HFF-Myc (cell line): ENCODE results near the gene GRIP1.

Experiments used
- DNase-seq: peaks from one replicate; pipeline ENCODE4 v3.0.0-alpha.2; 2011; ENCODE audit warnings: low read depth; ENCODE audit errors: extremely low read depth
- H3K4me3 ChIP-seq: replicated peaks from 2 replicates; pipeline ENCODE4 v1.5.1; 2011; ENCODE audit warnings: low read depth, mild to moderate bottlenecking, control low read depth, low read length
- TF ChIP-seq, protein P1 (sequence below): IDR thresholded peaks from 2 replicates; pipeline ENCODE4 v1.5.1; 2012; ENCODE audit warnings: mild to moderate bottlenecking, low read depth, low read length, control low read depth; ENCODE audit errors: missing control alignments

The GRIP1 gene, protein sequence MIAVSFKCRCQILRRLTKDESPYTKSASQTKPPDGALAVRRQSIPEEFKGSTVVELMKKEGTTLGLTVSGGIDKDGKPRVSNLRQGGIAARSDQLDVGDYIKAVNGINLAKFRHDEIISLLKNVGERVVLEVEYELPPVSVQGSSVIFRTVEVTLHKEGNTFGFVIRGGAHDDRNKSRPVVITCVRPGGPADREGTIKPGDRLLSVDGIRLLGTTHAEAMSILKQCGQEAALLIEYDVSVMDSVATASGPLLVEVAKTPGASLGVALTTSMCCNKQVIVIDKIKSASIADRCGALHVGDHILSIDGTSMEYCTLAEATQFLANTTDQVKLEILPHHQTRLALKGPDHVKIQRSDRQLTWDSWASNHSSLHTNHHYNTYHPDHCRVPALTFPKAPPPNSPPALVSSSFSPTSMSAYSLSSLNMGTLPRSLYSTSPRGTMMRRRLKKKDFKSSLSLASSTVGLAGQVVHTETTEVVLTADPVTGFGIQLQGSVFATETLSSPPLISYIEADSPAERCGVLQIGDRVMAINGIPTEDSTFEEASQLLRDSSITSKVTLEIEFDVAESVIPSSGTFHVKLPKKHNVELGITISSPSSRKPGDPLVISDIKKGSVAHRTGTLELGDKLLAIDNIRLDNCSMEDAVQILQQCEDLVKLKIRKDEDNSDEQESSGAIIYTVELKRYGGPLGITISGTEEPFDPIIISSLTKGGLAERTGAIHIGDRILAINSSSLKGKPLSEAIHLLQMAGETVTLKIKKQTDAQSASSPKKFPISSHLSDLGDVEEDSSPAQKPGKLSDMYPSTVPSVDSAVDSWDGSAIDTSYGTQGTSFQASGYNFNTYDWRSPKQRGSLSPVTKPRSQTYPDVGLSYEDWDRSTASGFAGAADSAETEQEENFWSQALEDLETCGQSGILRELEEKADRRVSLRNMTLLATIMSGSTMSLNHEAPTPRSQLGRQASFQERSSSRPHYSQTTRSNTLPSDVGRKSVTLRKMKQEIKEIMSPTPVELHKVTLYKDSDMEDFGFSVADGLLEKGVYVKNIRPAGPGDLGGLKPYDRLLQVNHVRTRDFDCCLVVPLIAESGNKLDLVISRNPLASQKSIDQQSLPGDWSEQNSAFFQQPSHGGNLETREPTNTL

GRCh38 chr12:66678338-66679275 is at the start of gene GRIP1:
Gene GRIP1 (minus strand): TSS chr12:66679076. CDS start chr12:66678904, 172 bp downstream.
- TF ChIP-seq, protein P1, sequence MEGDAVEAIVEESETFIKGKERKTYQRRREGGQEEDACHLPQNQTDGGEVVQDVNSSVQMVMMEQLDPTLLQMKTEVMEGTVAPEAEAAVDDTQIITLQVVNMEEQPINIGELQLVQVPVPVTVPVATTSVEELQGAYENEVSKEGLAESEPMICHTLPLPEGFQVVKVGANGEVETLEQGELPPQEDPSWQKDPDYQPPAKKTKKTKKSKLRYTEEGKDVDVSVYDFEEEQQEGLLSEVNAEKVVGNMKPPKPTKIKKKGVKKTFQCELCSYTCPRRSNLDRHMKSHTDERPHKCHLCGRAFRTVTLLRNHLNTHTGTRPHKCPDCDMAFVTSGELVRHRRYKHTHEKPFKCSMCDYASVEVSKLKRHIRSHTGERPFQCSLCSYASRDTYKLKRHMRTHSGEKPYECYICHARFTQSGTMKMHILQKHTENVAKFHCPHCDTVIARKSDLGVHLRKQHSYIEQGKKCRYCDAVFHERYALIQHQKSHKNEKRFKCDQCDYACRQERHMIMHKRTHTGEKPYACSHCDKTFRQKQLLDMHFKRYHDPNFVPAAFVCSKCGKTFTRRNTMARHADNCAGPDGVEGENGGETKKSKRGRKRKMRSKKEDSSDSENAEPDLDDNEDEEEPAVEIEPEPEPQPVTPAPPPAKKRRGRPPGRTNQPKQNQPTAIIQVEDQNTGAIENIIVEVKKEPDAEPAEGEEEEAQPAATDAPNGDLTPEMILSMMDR: no peak
- no peak within 1 kb of the TSS for H3K4me3 ChIP-seq
- no peak for DNase-seq

GRCh38 chr12:66726556-66726955 is 47.7 kb upstream of the GRIP1 start:
- no peak for DNase-seq
- TF ChIP-seq, protein P1: no peak

DNA sequence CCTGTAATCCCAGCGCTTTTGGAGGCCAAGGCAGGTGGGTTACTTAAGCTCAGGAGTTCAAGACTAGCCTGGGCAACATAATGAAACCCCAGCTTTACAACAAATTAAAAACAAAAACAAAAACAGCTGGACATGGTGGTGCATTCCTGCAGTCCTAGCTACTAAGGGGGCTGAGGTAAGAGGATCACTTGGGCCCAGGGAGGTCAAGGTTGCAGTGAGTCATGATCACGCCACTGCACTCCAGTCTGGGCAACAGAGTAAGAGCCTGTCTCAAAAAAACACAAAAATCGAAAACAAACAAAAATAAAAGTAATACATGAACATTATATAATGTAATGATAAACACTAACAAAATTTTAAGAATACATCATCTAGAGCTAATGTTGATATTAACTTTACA is 46.2 kb upstream of the GRIP1 start:
- TF ChIP-seq, protein P1: no peak
- DNase-seq: no peak
- no peak overlapping the region for H3K4me3 ChIP-seq

More at GRCh38 chr12:66726556-66726955, 47.7 kb upstream of the GRIP1 start:
- H3K4me3 ChIP-seq: no peak overlapping the region

DNA sequence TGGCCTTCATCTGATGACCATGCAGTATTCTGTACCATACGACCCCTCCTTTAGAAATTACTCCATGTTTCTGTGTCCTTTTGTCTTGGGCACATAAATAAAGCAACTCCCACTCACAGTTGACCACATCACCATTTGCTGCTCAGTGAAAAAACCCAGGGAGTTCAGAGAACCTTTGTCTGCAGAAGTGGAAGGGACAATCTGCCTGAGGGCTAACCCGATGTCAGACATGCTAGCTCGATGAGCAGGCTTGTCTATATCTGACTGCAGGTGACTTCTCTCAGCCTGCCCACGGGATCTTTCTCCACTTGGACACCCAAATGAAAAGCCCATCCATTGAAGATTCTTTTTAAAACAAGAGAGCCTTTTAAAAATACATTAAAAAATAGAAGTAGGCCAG is 45.7 kb upstream of the GRIP1 start:
- H3K4me3 ChIP-seq: no peak overlapping the region
- no peak for DNase-seq
- TF ChIP-seq, protein P1: no peak

GRCh38 chr12:66724026-66724425 is 45.1 kb upstream of the GRIP1 start:
- no peak overlapping the region for H3K4me3 ChIP-seq
- TF ChIP-seq, protein P1: no peak

DNA sequence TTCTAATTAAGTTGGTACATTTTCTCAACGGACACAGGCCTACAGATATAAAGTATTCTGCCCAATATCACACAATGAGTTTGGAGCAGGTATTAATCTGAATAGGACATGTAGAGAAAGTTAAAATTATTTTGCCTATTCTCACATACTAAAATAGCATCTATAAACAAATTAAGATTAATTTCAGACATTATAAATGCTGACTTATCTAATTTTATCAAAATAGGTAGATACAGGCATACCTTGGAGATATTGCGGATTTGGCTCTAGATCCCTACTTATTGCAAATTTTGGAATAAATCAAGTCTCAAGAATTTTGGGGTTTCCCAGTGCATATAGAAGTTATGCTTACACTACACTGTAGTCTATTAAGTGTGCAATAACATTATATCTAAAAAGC is 41.0 kb upstream of the GRIP1 start:
- DNase-seq: no peak
- H3K4me3 ChIP-seq: no peak overlapping the region
- TF ChIP-seq, protein P1: no peak

More at GRCh38 chr12:66724026-66724425, 45.1 kb upstream of the GRIP1 start:
- no peak for DNase-seq
